Mesenteric fat pad (tissue), 1 donor: ENCODE data around the gene TMC3. TPM values are rescaled to one million over a fixed set of nuclear protein-coding genes. Genes with fewer than 3 reads are reported as not detected.

Experiments used
- DNase-seq: peaks from one replicate; pipeline ENCODE4 v3.0.0-alpha.2; 2020; ENCODE audit warnings: low spot score
- total RNA-seq: library from RNA; stranded (reverse); fragmentation: NEBNext Ultra II Directional; extraction: Animal tissue kit (Norgen Biotek cat#: 25700); gene quantifications from one replicate; pipeline ENCODE4 v1.2.1, GENCODE V29; 2021
- donor health status: DM: yes; HTN: yes; CAD: no.

The TMC3 gene
- total RNA-seq, 1 donor from 2014 or later = not detected

DNA sequence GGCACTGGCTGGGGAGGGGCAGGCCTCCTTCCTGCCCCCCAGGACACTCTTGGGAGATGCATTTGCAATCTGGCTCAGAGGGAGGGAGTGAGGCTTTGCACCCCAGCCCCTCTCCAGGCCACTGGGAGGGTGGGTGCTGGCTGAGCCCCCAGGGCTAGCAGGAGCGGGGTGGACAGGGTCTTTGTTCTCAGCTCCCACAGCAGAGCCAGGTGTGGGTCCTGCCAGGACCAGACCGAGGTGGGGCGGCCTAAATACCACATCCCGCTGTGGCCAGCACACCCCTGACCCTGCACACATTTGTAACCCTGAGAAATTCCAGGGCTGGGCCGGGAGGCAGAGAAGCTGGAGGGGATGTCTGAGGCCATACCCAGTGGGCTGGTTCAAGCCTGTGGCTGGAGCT, 91.1 kb downstream of the TMC3 start:
- peak; percentile 71 for DNase-seq

DNA sequence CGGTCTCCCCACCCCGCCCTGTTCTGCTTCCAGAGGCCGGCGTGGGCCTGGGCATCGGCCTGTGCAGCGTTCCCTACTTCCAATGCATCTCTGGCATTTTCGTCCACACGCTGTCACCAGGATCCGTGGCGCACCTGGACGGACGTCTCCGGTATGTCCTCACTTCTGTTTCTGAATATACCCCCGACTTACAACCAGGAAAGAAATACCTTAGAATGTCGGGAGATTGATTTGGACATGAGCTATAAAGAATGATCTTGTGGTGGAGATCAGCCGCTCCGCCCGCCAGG, 91.5 kb downstream of the TMC3 start:
- no peak for DNase-seq

DNA sequence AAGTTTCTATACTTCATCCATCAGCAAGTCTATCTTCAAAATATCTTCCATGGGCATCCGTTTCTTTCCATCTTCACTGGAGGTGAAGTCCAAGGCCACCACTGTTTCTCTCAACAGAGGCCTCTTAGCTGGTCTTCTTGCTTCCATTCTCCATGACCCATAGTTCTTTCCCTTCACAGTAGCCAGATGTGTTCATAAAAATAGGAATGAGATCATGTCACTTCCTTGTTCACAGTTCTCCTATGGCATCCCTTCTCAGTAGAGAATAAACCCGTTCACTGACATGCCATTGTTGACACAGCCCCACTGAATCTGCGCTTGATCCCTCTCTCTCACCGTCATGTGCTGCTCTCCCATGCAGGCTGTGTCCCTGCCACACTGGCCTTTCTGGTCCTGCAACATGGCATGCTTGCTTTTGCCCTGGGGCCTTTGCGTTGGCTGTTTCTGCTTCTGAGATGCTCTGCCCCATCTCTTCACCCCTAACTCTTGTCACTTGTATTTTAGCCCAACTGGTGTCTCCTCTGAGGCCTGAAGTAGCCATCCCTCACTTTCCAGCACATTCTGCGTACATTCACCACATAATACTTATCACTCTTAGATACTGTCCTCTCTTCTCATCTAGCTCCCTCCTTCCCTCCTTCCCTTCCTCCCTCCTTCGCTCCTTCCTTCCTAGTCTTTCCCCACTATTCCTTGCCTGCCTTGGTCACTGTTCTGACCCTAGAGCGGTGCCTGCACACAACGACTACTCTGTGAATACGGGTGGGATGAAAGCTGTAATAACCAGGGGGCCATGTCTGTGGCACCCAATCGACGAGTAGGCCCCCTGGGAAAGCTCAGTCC, 92.0 kb downstream of the TMC3 start:
- DNase-seq = peak; percentile 41

DNA sequence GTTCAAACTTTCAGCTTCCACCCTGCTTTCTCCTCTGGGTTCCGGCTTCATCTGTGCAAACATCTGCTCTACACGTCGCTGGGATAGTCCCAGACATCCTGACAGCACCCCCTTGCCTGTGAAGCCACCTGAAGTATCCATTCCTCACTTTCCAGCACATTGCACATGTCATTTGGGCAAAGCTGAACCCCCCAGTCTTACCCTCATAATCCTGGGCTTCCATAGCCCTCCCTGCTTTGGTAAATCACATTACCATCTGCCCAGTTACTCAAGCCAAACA, 92.6 kb downstream of the TMC3 start:
- DNase-seq = no peak

Other genes starting within 250 kb of the TMC3 start
- 0.71 TPM for gene CFAP161, start 239.9 kb downstream of the TMC3 start, total RNA-seq
- gene IL16, start 177.3 kb downstream of the TMC3 start, total RNA-seq = 21.8 TPM
- 3.3 TPM for gene STARD5, start 50.1 kb downstream of the TMC3 start, total RNA-seq